ENCODE measurements around the gene MLLT1.
A peak's percentile ranks its signal among the peaks of the same experiment; 100 is the strongest.

The MLLT1 gene

DNA sequence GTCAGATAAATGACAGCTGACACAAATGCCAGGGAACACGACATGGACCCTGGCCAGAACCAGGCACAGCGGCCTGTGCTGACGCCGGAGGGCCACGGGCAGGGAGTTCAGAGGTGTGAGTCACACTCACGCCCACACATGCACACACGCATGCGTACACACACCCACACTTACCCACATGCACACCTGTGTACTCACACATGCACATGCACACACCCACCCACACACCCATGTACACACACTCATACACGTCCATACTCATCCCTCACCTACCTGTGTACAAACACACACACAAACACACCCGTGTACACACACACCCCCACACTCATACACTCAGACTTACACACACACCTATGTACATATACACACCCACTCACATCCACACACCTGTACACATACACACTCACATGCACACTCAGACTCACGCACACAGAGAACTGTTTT is 40.4 kb downstream of the MLLT1 start:
- TF ChIP-seq FOXP2 (optimal IDR thresholded peaks at IDR 0.05; ENCODE audit: borderline replicate concordance, extremely low read depth, extremely low read length, insufficient read depth) (peak; percentile 67), TAF1 (IDR thresholded peaks at IDR 0.05; ENCODE audit: borderline replicate concordance, insufficient read depth, low read length) (no peak), REST (IDR thresholded peaks at IDR 0.05; ENCODE audit: insufficient read depth in 1 of 2, low read depth in 2 of 2, low read length in 2 of 2) (no peak), SIN3A (IDR thresholded peaks at IDR 0.05; ENCODE audit: borderline replicate concordance, insufficient read depth, low read length) (no peak)

DNA sequence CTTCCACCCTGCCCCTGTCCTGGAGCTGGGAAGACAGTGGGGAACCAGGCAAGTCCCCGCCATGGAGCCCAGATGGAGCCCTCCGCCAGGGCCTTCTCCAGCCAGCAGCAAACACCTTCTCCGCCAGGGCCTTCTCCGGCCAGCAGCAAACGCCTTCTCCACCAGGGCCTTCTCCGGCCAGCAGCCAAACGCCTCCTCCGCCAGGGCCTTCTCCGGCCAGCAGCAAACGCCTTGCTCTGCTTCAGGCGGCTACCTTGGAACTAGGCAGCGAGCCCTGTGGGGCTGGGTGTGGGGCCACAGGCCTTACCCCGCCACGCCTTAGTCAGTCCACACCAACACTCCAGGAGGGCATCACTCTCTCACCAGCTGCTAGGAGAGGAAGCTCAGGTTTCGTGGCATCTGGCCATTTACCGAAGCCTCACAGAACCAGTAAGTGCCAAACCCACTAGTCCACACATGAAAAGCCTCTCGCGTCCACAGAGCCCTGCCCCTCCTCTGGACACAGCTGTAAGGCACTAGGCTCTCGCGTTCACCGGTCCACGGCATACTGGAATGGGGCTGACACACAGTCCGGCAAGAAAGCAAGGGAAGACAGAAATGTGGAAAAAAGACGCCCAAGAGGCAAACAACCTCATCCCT is 41.0 kb downstream of the MLLT1 start:
- peak; percentile 17 for TF ChIP-seq FOXP2 (optimal IDR thresholded peaks at IDR 0.05; ENCODE audit: borderline replicate concordance, extremely low read depth, extremely low read length, insufficient read depth)
- TF ChIP-seq POLR2AphosphoS5 (IDR thresholded peaks at IDR 0.05; ENCODE audit: low read depth, low read length): no peak

- no peak for TF ChIP-seq TAF1 (IDR thresholded peaks at IDR 0.05; ENCODE audit: borderline replicate concordance, insufficient read depth, low read length)
- TF ChIP-seq POLR2AphosphoS5 (IDR thresholded peaks at IDR 0.05; ENCODE audit: low read depth, low read length): no peak
These were observed 41.5 kb downstream of the MLLT1 start for GRCh38 chr19:6238256-6238642.

DNA sequence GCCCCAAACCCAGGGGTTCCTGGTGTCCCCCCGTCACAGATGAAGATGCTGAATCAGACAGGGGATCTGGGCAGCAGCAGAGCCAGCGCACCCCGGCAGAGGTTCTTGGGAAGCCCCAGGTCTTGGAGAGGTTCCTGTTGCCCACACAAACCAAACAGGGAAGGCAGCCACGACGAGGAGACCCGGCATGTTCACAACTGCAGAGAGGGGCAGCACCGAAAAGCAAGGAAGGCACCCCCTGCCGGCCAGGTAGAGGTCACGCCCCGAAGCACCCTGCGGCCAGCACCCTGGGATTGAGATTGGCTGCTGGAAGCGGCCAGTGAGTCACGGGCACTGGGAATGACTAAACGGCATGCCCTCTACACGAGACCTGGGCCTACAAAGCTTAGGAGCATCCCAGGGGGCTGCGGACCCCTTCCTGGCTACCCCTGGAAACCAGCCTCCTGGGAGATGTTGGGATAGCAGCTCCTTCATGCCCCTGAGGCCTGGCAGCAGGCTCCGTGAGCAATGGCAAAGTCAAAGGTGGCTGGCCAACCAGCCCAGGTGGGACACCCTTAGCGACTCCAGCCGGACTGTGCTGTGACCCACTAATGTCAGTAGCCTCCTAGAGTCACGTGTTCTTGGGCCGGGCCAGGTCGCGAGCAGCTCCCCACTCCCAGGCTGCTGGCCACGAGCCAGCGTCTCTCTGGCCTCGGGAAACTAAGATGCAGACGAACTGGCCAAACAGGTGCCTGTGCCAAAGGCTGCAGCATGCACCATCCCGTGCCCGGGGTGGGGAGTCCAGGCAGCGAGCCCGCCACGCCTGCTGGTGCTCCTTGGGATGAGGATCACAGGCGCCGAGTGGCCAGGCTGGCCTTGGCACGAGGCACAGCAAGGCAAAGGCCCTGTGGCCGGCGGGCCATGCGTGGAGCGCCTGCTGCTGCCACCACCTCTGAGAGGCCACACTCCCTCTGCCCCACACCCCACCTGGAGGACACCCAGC is 43.2 kb downstream of the MLLT1 start:
- no peak for TF ChIP-seq FOXP2 (optimal IDR thresholded peaks at IDR 0.05; ENCODE audit: borderline replicate concordance, extremely low read depth, extremely low read length, insufficient read depth)
- no peak for TF ChIP-seq SIN3A (IDR thresholded peaks at IDR 0.05; ENCODE audit: borderline replicate concordance, insufficient read depth, low read length)
- TF ChIP-seq TAF1 (IDR thresholded peaks at IDR 0.05; ENCODE audit: borderline replicate concordance, insufficient read depth, low read length): no peak
- TF ChIP-seq POLR2AphosphoS5 (IDR thresholded peaks at IDR 0.05; ENCODE audit: low read depth, low read length): no peak
- no peak for TF ChIP-seq REST (IDR thresholded peaks at IDR 0.05; ENCODE audit: insufficient read depth in 1 of 2, low read depth in 2 of 2, low read length in 2 of 2)

DNA sequence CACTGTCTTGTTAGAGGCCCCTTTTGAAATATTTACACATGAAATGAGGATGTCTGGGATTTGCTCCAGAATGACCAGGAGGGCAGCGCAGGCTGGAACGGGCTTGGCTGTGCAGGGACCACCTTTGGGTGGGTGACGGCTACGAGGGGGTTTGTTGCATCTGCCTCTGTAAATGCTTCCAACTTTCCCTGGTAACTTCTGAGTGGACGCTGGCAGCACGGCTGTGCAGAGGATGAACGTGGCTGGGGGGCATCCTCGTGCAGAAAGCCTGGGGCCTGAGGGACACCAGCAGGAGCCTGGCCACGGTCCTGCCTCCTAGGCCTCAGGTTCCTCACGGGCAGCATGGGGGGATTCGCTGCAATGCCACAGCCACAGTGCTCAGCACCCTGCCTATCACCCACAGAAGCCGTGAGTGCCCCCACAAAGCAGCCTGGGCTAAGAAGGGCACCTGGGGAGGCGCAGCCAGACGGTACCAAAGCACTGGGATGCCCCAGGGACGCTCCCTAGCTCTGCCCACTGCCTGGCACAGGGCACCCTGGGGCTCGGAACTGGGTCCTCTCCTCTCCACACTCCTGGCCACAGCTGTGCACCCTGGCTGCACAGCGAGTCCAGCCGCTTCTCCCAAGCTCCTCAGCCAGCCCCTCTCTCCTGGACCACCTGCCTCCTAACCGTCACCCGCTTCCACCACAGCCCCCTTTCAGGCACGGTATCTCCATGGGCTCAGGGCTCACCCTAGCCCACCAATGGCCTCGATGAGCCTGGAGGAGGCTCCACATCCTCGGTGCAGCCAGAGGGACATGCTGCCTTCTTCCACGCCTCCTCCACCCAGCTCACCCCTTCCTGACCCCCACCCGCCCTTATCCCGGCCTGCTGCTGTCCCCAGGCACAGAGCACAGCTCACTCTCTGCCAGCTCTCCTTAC is 44.5 kb downstream of the MLLT1 start:
- TF ChIP-seq TAF1 (IDR thresholded peaks at IDR 0.05; ENCODE audit: borderline replicate concordance, insufficient read depth, low read length): no peak
- TF ChIP-seq FOXP2 (optimal IDR thresholded peaks at IDR 0.05; ENCODE audit: borderline replicate concordance, extremely low read depth, extremely low read length, insufficient read depth): no peak
- TF ChIP-seq POLR2AphosphoS5 (IDR thresholded peaks at IDR 0.05; ENCODE audit: low read depth, low read length): no peak
- no peak for TF ChIP-seq SIN3A (IDR thresholded peaks at IDR 0.05; ENCODE audit: borderline replicate concordance, insufficient read depth, low read length)
- no peak for TF ChIP-seq REST (IDR thresholded peaks at IDR 0.05; ENCODE audit: insufficient read depth in 1 of 2, low read depth in 2 of 2, low read length in 2 of 2)
